ENCODE data around the gene GPAT3.

DNA sequence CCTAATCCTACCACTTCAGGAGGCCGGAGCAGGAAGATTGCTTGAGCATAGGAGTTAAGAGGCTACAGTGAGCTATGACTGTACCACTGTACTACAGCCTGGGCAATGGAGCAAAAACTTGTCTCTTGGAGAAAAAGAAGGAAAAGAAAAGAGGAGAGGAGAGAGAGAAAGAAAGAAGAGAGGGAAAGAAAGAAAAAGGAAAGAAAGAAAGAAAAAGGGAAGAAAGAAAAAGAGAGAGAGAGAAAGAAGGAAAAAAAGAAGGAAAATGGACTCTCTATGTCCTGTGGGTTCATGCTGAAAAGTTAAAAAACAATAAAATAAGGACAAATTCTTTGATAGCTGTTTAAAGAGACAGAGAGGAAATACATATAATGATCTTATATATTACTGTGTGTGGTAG, 37.7 kb upstream of the GPAT3 start:
- TF ChIP-seq, protein P1, sequence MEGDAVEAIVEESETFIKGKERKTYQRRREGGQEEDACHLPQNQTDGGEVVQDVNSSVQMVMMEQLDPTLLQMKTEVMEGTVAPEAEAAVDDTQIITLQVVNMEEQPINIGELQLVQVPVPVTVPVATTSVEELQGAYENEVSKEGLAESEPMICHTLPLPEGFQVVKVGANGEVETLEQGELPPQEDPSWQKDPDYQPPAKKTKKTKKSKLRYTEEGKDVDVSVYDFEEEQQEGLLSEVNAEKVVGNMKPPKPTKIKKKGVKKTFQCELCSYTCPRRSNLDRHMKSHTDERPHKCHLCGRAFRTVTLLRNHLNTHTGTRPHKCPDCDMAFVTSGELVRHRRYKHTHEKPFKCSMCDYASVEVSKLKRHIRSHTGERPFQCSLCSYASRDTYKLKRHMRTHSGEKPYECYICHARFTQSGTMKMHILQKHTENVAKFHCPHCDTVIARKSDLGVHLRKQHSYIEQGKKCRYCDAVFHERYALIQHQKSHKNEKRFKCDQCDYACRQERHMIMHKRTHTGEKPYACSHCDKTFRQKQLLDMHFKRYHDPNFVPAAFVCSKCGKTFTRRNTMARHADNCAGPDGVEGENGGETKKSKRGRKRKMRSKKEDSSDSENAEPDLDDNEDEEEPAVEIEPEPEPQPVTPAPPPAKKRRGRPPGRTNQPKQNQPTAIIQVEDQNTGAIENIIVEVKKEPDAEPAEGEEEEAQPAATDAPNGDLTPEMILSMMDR (IDR thresholded peaks at IDR 0.05; ENCODE audit: low read depth, low read length): no peak
- no peak for TF ChIP-seq POLR2A (IDR thresholded peaks at IDR 0.05; ENCODE audit: extremely low read depth, insufficient read length)
- TF ChIP-seq, protein P2, sequence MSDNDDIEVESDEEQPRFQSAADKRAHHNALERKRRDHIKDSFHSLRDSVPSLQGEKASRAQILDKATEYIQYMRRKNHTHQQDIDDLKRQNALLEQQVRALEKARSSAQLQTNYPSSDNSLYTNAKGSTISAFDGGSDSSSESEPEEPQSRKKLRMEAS (IDR thresholded peaks at IDR 0.05; ENCODE audit: low read depth, low read length): no peak

All from NB4 (cell line).